Astrocyte (in vitro differentiated cells and primary cell): ENCODE results near the gene AKNAD1. TPM values are rescaled to one million over a fixed set of nuclear protein-coding genes. Genes with fewer than 3 reads are reported as not detected.

ENCODE experiments used
- DNase-seq: peaks from one replicate; pipeline ENCODE4 v3.0.0-alpha.2; 2010; ENCODE audit warnings: low read depth
- FAIRE-seq: peaks from 2 replicates; lab custom pipeline; 2011; peaks lifted over from hg19 to GRCh38; lab: Jason Lieb, UNC
- H2AFZ ChIP-seq: 2 replicates; pipeline ENCODE4 v1.6.0; 2012; ENCODE audit warnings: low read depth, low read length, inconsistent platforms
- H3K27ac ChIP-seq: 2 replicates; pipeline ENCODE4 v1.5.1; 2011; ENCODE audit warnings: low read depth, low read length, inconsistent platforms
- H3K27me3 ChIP-seq: 2 replicates; pipeline ENCODE4 v1.6.0; 2011; ENCODE audit warnings: low read length, inconsistent platforms; ENCODE audit not compliant: insufficient read depth
- H3K36me3 ChIP-seq: 2 replicates; pipeline ENCODE4 v1.5.1; 2011; ENCODE audit warnings: low read length, inconsistent platforms; ENCODE audit not compliant: insufficient read depth
- H3K4me1 ChIP-seq: 2 replicates; pipeline ENCODE4 v1.5.1; 2011; ENCODE audit warnings: low read length, inconsistent platforms; ENCODE audit not compliant: insufficient read depth
- H3K4me2 ChIP-seq: 2 replicates; pipeline ENCODE4 v1.6.0; 2012; ENCODE audit warnings: low read length, inconsistent platforms
- H3K4me3 ChIP-seq: 2 replicates; pipeline ENCODE4 v1.5.1; 2011; ENCODE audit warnings: low read depth, mild to moderate bottlenecking, low read length, inconsistent platforms; ENCODE audit not compliant: insufficient read depth
- H3K79me2 ChIP-seq: 2 replicates; pipeline ENCODE4 v1.6.0; 2012; ENCODE audit warnings: mild to moderate bottlenecking, low read length, inconsistent platforms; ENCODE audit not compliant: insufficient read depth
- H3K9ac ChIP-seq: 2 replicates; pipeline ENCODE4 v1.6.0; 2012; ENCODE audit warnings: mild to moderate bottlenecking, low read length, inconsistent platforms
- H3K9me3 ChIP-seq: 2 replicates; pipeline ENCODE4 v1.5.1; 2012; ENCODE audit warnings: low read depth, mild to moderate bottlenecking, low read length, inconsistent platforms; ENCODE audit not compliant: insufficient read depth
- H4K20me1 ChIP-seq: 2 replicates; pipeline ENCODE4 v1.6.0; 2012; ENCODE audit warnings: low read length, inconsistent platforms; ENCODE audit not compliant: insufficient read depth
- H3K27ac Mint-ChIP-seq: one replicate; pipeline ENCODE4 v1.8.0; 2021; ENCODE audit warnings: mild to moderate bottlenecking, mixed read lengths; ENCODE audit not compliant: unreplicated experiment
- H3K27me3 Mint-ChIP-seq: one replicate; pipeline ENCODE4 v1.8.0; 2021; ENCODE audit warnings: low read depth, mixed read lengths; ENCODE audit not compliant: unreplicated experiment
- H3K36me3 Mint-ChIP-seq: one replicate; pipeline ENCODE4 v1.8.0; 2021; ENCODE audit warnings: low read depth, mixed read lengths; ENCODE audit not compliant: unreplicated experiment
- H3K4me1 Mint-ChIP-seq: one replicate; pipeline ENCODE4 v1.8.0; 2021; ENCODE audit warnings: low read depth, mixed read lengths; ENCODE audit not compliant: unreplicated experiment
- H3K4me3 Mint-ChIP-seq: one replicate; pipeline ENCODE4 v1.8.0; 2021; ENCODE audit warnings: mild to moderate bottlenecking, moderate library complexity, mixed read lengths; ENCODE audit not compliant: unreplicated experiment
- H3K9me3 Mint-ChIP-seq: one replicate; pipeline ENCODE4 v1.8.0; 2021; ENCODE audit warnings: mild to moderate bottlenecking, mixed read lengths; ENCODE audit not compliant: unreplicated experiment
- CTCF ChIP-seq: IDR thresholded peaks from 2 replicates; pipeline ENCODE4 v1.5.1; 2011; ENCODE audit warnings: low read depth, mild to moderate bottlenecking, inconsistent platforms, low read length, moderate library complexity; ENCODE audit not compliant: insufficient read depth
- EZH2 ChIP-seq: IDR thresholded peaks from 2 replicates; pipeline ENCODE4 v1.6.1; 2012; ENCODE audit warnings: mild to moderate bottlenecking, low read length, inconsistent platforms; ENCODE audit not compliant: insufficient read depth
- total RNA-seq: library from RNA; stranded (reverse); gene quantifications from 2 replicates; pipeline ENCODE4 v1.2.1, GENCODE V29; 2021

Gene AKNAD1
- total RNA-seq, 1 donor from 2014 or later = not detected

- peak; percentile 69 for TF ChIP-seq CTCF
- no peak for TF ChIP-seq EZH2
- FAIRE-seq = no peak
- no peak overlapping the region for H3K4me3 Mint-ChIP-seq
These were observed 28.6 kb downstream of the AKNAD1 start for GRCh38 chr1:108828074-108828961.

GRCh38 chr1:108826081-108826635 lies 30.7 kb downstream of the AKNAD1 start:
- Histone ChIP-seq H4K20me1 (no peaks in the 10 kb centered on the region), H3K79me2 (no peaks in the 10 kb centered on the region), H3K27ac (no peak overlapping the region), H2AFZ (no peak overlapping the region), H3K4me2 (no peak overlapping the region), H3K9ac (no peak overlapping the region), H3K27me3 (no peaks in the 10 kb centered on the region), H3K4me3 (no peak overlapping the region), H3K9me3 (no peaks in the 10 kb centered on the region), H3K4me1 (peaks cover 29% of the 10 kb centered on the region), H3K36me3 (no peaks in the 10 kb centered on the region)
- DNase-seq (no peak), FAIRE-seq (no peak)
- Mint-ChIP-seq H3K27me3 (peaks cover 16% of the 10 kb centered on the region), H3K4me1 (peaks cover 23% of the 10 kb centered on the region), H3K27ac (no peak overlapping the region), H3K9me3 (peaks cover 4% of the 10 kb centered on the region), H3K4me3 (no peak overlapping the region), H3K36me3 (no peaks in the 10 kb centered on the region)
- TF ChIP-seq EZH2 = no peak

More at GRCh38 chr1:108828074-108828961, 28.6 kb downstream of the AKNAD1 start:
- no peaks in the 10 kb centered on the region for H3K9me3 Mint-ChIP-seq
- H3K4me3 ChIP-seq = no peak overlapping the region
- H3K4me2 ChIP-seq = peak overlapping the region; percentile 44
- no peaks in the 10 kb centered on the region for H3K79me2 ChIP-seq
- H3K27ac ChIP-seq = peak overlapping the region; percentile 13
- H3K36me3 ChIP-seq = no peaks in the 10 kb centered on the region
- H4K20me1 ChIP-seq = no peaks in the 10 kb centered on the region
- no peak overlapping the region for H2AFZ ChIP-seq
- H3K27me3 ChIP-seq = no peaks in the 10 kb centered on the region
- H3K36me3 Mint-ChIP-seq = no peaks in the 10 kb centered on the region
- no peak overlapping the region for H3K27ac Mint-ChIP-seq
- peak overlapping the region; percentile 21 for H3K9ac ChIP-seq
- H3K4me1 ChIP-seq = peaks cover 37% of the 10 kb centered on the region
- no peaks in the 10 kb centered on the region for H3K9me3 ChIP-seq
- H3K27me3 Mint-ChIP-seq = no peaks in the 10 kb centered on the region
- peak; percentile 66 for DNase-seq
- peaks cover 23% of the 10 kb centered on the region for H3K4me1 Mint-ChIP-seq

- DNase-seq = no peak
- Mint-ChIP-seq H3K27ac (no peak overlapping the region), H3K9me3 (peaks cover 7% of the 10 kb centered on the region), H3K4me1 (peaks cover 6% of the 10 kb centered on the region), H3K36me3 (no peaks in the 10 kb centered on the region), H3K27me3 (peaks cover 16% of the 10 kb centered on the region), H3K4me3 (no peak overlapping the region)
- H4K20me1 ChIP-seq = no peaks in the 10 kb centered on the region
- H3K27ac ChIP-seq = no peak overlapping the region
- FAIRE-seq = no peak
- H3K4me1 ChIP-seq = peaks cover 10% of the 10 kb centered on the region
- no peaks in the 10 kb centered on the region for H3K27me3 ChIP-seq
- H3K36me3 ChIP-seq = no peaks in the 10 kb centered on the region
- H3K4me3 ChIP-seq = no peak overlapping the region
- no peak overlapping the region for H2AFZ ChIP-seq
- TF ChIP-seq CTCF = no peak
- no peak for TF ChIP-seq EZH2
- no peaks in the 10 kb centered on the region for H3K79me2 ChIP-seq
- H3K9ac ChIP-seq = no peak overlapping the region
- H3K4me2 ChIP-seq = no peak overlapping the region
- H3K9me3 ChIP-seq = no peaks in the 10 kb centered on the region
These were observed 32.8 kb downstream of the AKNAD1 start for GRCh38 chr1:108824051-108824450.
